ENCODE results near the gene PLEKHN1.
A peak's percentile ranks its signal among the peaks of the same experiment; 100 is the strongest.

Gene PLEKHN1

GRCh38 chr1:929712-930632 is 36.3 kb upstream of the PLEKHN1 start:
- DNase-seq = no peak

GRCh38 chr1:930633-931138 is 35.6 kb upstream of the PLEKHN1 start:
- no peak for DNase-seq

GRCh38 chr1:931380-932172 is 34.7 kb upstream of the PLEKHN1 start:
- no peak for DNase-seq

GRCh38 chr1:932173-932510 is 34.1 kb upstream of the PLEKHN1 start:
- DNase-seq = no peak

GRCh38 chr1:932776-933602 is 33.3 kb upstream of the PLEKHN1 start:
- DNase-seq = no peak

GRCh38 chr1:933603-933940 is 32.7 kb upstream of the PLEKHN1 start:
- DNase-seq = no peak

- DNase-seq = no peak
These were observed 31.1 kb upstream of the PLEKHN1 start for GRCh38 chr1:934991-935750.

GRCh38 chr1:935751-936231 is 30.5 kb upstream of the PLEKHN1 start:
- no peak for DNase-seq

GRCh38 chr1:936348-937264 is 29.7 kb upstream of the PLEKHN1 start:
- DNase-seq = no peak

- DNase-seq = no peak
These were observed 28.8 kb upstream of the PLEKHN1 start for GRCh38 chr1:937521-937920.

GRCh38 chr1:938088-938683 is 28.1 kb upstream of the PLEKHN1 start:
- DNase-seq = no peak

- no peak for DNase-seq
These were observed 27.4 kb upstream of the PLEKHN1 start for GRCh38 chr1:938711-939489.

- no peak for DNase-seq
These were observed 26.7 kb upstream of the PLEKHN1 start for GRCh38 chr1:939511-940106.

- DNase-seq = no peak
These were observed 25.9 kb upstream of the PLEKHN1 start for GRCh38 chr1:940107-941014.

- no peak for DNase-seq
These were observed 25.2 kb upstream of the PLEKHN1 start for GRCh38 chr1:941015-941587.

- DNase-seq = peak; percentile 54
These were observed 24.5 kb upstream of the PLEKHN1 start for GRCh38 chr1:941588-942383.

- no peak for DNase-seq
These were observed 23.9 kb upstream of the PLEKHN1 start for GRCh38 chr1:942411-942821.
